Measurements from ENCODE around the gene DCST1. TPM values are rescaled to one million over a fixed set of nuclear protein-coding genes. Genes with fewer than 3 reads are reported as not detected.

The DCST1 gene
- total RNA-seq, 2 experiments from 2014 or later, result 0.33 to 0.39 TPM

DNA sequence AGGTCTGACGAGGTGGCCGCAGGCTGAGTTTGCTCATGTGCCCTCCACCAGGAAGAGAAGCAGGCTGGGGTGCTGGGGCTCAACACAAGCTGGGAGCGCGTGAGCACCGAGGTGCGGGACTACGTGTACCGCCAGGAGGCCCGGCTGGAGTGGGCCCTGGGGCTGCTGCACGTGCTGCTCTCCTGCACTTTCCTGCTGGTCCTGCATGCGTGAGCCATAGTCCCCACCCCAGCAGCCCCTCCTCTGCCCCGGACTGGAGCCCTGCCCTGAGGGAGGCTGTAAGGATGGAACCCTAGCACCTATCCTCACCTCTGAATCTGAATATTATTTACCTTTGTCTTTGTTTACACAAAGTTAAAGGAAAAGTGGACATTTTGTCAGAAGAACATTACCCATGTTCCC lies 9.7 kb downstream of the DCST1 start:
- TF ChIP-seq, protein P1, sequence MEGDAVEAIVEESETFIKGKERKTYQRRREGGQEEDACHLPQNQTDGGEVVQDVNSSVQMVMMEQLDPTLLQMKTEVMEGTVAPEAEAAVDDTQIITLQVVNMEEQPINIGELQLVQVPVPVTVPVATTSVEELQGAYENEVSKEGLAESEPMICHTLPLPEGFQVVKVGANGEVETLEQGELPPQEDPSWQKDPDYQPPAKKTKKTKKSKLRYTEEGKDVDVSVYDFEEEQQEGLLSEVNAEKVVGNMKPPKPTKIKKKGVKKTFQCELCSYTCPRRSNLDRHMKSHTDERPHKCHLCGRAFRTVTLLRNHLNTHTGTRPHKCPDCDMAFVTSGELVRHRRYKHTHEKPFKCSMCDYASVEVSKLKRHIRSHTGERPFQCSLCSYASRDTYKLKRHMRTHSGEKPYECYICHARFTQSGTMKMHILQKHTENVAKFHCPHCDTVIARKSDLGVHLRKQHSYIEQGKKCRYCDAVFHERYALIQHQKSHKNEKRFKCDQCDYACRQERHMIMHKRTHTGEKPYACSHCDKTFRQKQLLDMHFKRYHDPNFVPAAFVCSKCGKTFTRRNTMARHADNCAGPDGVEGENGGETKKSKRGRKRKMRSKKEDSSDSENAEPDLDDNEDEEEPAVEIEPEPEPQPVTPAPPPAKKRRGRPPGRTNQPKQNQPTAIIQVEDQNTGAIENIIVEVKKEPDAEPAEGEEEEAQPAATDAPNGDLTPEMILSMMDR (IDR thresholded peaks at IDR 0.05), result no peak
- no peaks in the 10 kb centered on the region for H3K36me3 Mint-ChIP-seq (ENCODE audit: low read depth)
- ATAC-seq (ENCODE audit: poor library complexity), result no peak
- no peak overlapping the region for H3K27ac Mint-ChIP-seq
- no peaks in the 10 kb centered on the region for H3K27me3 ChIP-seq (ENCODE audit: control insufficient read depth in 1 of 2, insufficient read depth in 2 of 2, low read length in 2 of 2)
- no peak for DNase-seq
- H3K9me3 Mint-ChIP-seq, result no peaks in the 10 kb centered on the region
- H3K36me3 ChIP-seq (ENCODE audit: insufficient read depth, low read length), result no peaks in the 10 kb centered on the region
- ChIA-PET CTCF (interaction anchor here (1.5 to 3.5 kb wide), 4 partner anchors 18 to 42 kb away, joined by 3 to 38 read pairs (median 13); partner anchors contain the start of gene EFNA4), POLR2A (interaction anchor here (0.6 to 1.2 kb wide), 2 partner anchors 88 to 544 kb away, joined by 3 read pairs; no protein-coding TSS in a partner anchor)
- H3K4me3 ChIP-seq (ENCODE audit: low read length), result no peak overlapping the region
- no peak overlapping the region for H3K27ac ChIP-seq (ENCODE audit: low read depth in 1 of 2, low read length in 2 of 2)
- no peaks in the 10 kb centered on the region for H3K9me3 ChIP-seq (ENCODE audit: control insufficient read depth in 1 of 2, insufficient read depth in 1 of 2, low read length in 2 of 2)
- H3K27me3 Mint-ChIP-seq, result no peaks in the 10 kb centered on the region
- H3K4me3 Mint-ChIP-seq, result no peak overlapping the region
- peaks cover 9% of the 10 kb centered on the region for H3K4me1 Mint-ChIP-seq (ENCODE audit: low read depth)
- intact Hi-C loops (cut with DNase I, micrococcal nuclease), result no loop called here
- peaks cover 4% of the 10 kb centered on the region for H3K4me1 ChIP-seq (ENCODE audit: insufficient read depth, low read length)

GRCh38 chr1:155043793-155044192 lies 10.2 kb downstream of the DCST1 start:
- no peaks in the 10 kb centered on the region for H3K36me3 Mint-ChIP-seq (ENCODE audit: low read depth)

GRCh38 chr1:155044365-155044764 lies 10.7 kb downstream of the DCST1 start:
- H3K27ac Mint-ChIP-seq, result no peak overlapping the region
- H3K4me1 ChIP-seq (ENCODE audit: insufficient read depth, low read length), result peaks cover 4% of the 10 kb centered on the region
- H3K36me3 ChIP-seq (ENCODE audit: insufficient read depth, low read length), result no peaks in the 10 kb centered on the region
- no peaks in the 10 kb centered on the region for H3K27me3 Mint-ChIP-seq
- no peak overlapping the region for H3K4me3 Mint-ChIP-seq
- no peaks in the 10 kb centered on the region for H3K27me3 ChIP-seq (ENCODE audit: control insufficient read depth in 1 of 2, insufficient read depth in 2 of 2, low read length in 2 of 2)
- no peak for DNase-seq
- H3K4me3 ChIP-seq (ENCODE audit: low read length), result no peak overlapping the region
- no peak for ATAC-seq (ENCODE audit: poor library complexity)
- intact Hi-C loops (cut with DNase I, micrococcal nuclease), result no loop called here
- H3K36me3 Mint-ChIP-seq (ENCODE audit: low read depth), result no peaks in the 10 kb centered on the region
- no peaks in the 10 kb centered on the region for H3K9me3 Mint-ChIP-seq
- no peak overlapping the region for H3K27ac ChIP-seq (ENCODE audit: low read depth in 1 of 2, low read length in 2 of 2)
- ChIA-PET POLR2A (interaction anchor here (0.6 to 1.2 kb wide), 2 partner anchors 20 to 89 kb away, joined by 3 read pairs; no protein-coding TSS in a partner anchor), CTCF (interaction anchor here (0.7 to 3.5 kb wide), 11 partner anchors 10 to 375 kb away, joined by 3 to 38 read pairs (median 4); partner anchors contain the start of genes EFNA4 and FLAD1)
- no peaks in the 10 kb centered on the region for H3K9me3 ChIP-seq (ENCODE audit: control insufficient read depth in 1 of 2, insufficient read depth in 1 of 2, low read length in 2 of 2)
- TF ChIP-seq, protein P1 (IDR thresholded peaks at IDR 0.05), result no peak
- peaks cover 9% of the 10 kb centered on the region for H3K4me1 Mint-ChIP-seq (ENCODE audit: low read depth)

More at GRCh38 chr1:155043793-155044192, 10.2 kb downstream of the DCST1 start:
- ATAC-seq (ENCODE audit: poor library complexity) (no peak), DNase-seq (no peak)
- no peak overlapping the region for H3K4me3 ChIP-seq (ENCODE audit: low read length)
- no peaks in the 10 kb centered on the region for H3K27me3 ChIP-seq (ENCODE audit: control insufficient read depth in 1 of 2, insufficient read depth in 2 of 2, low read length in 2 of 2)
- ChIA-PET POLR2A (interaction anchor here (0.6 to 1.2 kb wide), 3 partner anchors 21 to 545 kb away, joined by 3 read pairs; no protein-coding TSS in a partner anchor), CTCF (interaction anchor here (0.7 to 3.5 kb wide), 7 partner anchors 17 to 124 kb away, joined by 3 to 38 read pairs (median 7); partner anchors contain the start of genes EFNA4 and FLAD1)
- intact Hi-C loops (cut with DNase I, micrococcal nuclease), result no loop called here
- H3K27ac ChIP-seq (ENCODE audit: low read depth in 1 of 2, low read length in 2 of 2), result no peak overlapping the region
- Mint-ChIP-seq H3K27ac (no peak overlapping the region), H3K9me3 (no peaks in the 10 kb centered on the region), H3K4me3 (no peak overlapping the region), H3K27me3 (no peaks in the 10 kb centered on the region), H3K4me1 (ENCODE audit: low read depth) (peaks cover 9% of the 10 kb centered on the region)
- no peaks in the 10 kb centered on the region for H3K36me3 ChIP-seq (ENCODE audit: insufficient read depth, low read length)
- TF ChIP-seq, protein P1 (IDR thresholded peaks at IDR 0.05), result no peak
- no peaks in the 10 kb centered on the region for H3K9me3 ChIP-seq (ENCODE audit: control insufficient read depth in 1 of 2, insufficient read depth in 1 of 2, low read length in 2 of 2)
- peaks cover 4% of the 10 kb centered on the region for H3K4me1 ChIP-seq (ENCODE audit: insufficient read depth, low read length)
